Measurements from ENCODE around the gene RNF11.

DNA sequence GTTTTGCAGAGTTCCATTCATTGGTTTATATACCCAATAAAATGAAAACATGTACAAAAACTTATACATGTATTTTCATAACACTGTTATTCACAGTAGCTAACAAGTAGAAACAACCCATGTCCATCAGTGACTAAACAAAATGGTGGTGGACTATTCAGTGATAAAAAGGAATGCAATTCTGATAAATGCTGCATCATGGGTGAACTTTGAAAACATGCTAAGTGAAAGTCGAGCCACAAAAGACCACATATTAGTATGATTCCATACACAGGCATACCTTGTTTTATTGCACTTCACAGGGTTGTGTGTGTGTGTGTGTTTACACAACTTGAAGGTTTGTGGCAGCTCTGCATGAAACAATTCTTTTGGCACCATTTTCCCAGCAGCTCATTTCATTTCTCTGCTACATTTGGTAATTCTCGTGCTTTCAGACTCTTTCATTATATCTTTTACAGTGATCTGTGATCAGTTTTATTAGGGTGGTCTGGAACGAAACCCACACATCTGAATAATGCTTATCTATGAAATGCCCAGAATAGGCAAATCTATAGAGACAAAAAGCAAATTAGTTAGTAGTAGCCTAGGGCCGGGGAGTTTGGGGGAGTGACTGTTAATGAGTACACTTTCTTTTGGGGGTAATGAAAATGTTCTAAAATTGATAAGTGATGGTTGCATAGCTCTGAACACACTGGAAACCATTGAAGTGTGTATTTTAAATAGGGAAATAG, 27.2 kb downstream of the RNF11 start:
- TF ChIP-seq, protein P1, sequence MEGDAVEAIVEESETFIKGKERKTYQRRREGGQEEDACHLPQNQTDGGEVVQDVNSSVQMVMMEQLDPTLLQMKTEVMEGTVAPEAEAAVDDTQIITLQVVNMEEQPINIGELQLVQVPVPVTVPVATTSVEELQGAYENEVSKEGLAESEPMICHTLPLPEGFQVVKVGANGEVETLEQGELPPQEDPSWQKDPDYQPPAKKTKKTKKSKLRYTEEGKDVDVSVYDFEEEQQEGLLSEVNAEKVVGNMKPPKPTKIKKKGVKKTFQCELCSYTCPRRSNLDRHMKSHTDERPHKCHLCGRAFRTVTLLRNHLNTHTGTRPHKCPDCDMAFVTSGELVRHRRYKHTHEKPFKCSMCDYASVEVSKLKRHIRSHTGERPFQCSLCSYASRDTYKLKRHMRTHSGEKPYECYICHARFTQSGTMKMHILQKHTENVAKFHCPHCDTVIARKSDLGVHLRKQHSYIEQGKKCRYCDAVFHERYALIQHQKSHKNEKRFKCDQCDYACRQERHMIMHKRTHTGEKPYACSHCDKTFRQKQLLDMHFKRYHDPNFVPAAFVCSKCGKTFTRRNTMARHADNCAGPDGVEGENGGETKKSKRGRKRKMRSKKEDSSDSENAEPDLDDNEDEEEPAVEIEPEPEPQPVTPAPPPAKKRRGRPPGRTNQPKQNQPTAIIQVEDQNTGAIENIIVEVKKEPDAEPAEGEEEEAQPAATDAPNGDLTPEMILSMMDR (IDR thresholded peaks at IDR 0.05), result no peak
- TF ChIP-seq POLR2A (IDR thresholded peaks at IDR 0.05; ENCODE audit: low read length) (no peak), MYC (IDR thresholded peaks at IDR 0.05; ENCODE audit: borderline replicate concordance, low read length) (no peak), HOXA7 (CRISPR knock-in tag; IDR thresholded peaks at IDR 0.05) (no peak), RAD21 (conservative IDR thresholded peaks at IDR 0.05 in 1 of 2, IDR thresholded peaks at IDR 0.05 in 1 of 2) (no peak), JUNB (IDR thresholded peaks at IDR 0.05) (no peak), EP300 (IDR thresholded peaks at IDR 0.05) (no peak), CHD4 (IDR thresholded peaks at IDR 0.05; ENCODE audit: borderline replicate concordance) (no peak), HDAC2 (IDR thresholded peaks at IDR 0.05) (no peak), GATA3 (IDR thresholded peaks at IDR 0.05; ENCODE audit: borderline replicate concordance) (no peak), CEBPB (IDR thresholded peaks at IDR 0.05) (no peak)
- TF ChIP-seq, protein P2, sequence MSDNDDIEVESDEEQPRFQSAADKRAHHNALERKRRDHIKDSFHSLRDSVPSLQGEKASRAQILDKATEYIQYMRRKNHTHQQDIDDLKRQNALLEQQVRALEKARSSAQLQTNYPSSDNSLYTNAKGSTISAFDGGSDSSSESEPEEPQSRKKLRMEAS (IDR thresholded peaks at IDR 0.05), result no peak
- TF ChIP-seq, protein P3, sequence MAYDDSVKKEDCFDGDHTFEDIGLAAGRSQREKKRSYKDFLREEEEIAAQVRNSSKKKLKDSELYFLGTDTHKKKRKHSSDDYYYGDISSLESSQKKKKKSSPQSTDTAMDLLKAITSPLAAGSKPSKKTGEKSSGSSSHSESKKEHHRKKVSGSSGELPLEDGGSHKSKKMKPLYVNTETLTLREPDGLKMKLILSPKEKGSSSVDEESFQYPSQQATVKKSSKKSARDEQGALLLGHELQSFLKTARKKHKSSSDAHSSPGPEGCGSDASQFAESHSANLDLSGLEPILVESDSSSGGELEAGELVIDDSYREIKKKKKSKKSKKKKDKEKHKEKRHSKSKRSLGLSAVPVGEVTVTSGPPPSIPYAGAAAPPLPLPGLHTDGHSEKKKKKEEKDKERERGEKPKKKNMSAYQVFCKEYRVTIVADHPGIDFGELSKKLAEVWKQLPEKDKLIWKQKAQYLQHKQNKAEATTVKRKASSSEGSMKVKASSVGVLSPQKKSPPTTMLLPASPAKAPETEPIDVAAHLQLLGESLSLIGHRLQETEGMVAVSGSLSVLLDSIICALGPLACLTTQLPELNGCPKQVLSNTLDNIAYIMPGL (CRISPR knock-in tag; IDR thresholded peaks at IDR 0.05; ENCODE audit: borderline replicate concordance), result no peak
